GM12892 (cell line): Measurements from ENCODE around the gene DDX54.

Source experiments
- POLR2A ChIP-seq: IDR thresholded peaks from 2 replicates; pipeline ENCODE4 v1.6.1; 2011; ENCODE audit warnings: low read depth, low read length, control low read depth
- POLR2AphosphoS5 ChIP-seq: IDR thresholded peaks from 2 replicates; pipeline ENCODE4 v1.6.1; 2011; ENCODE audit warnings: low read depth, low read length, control low read depth
- TAF1 ChIP-seq: IDR thresholded peaks from 2 replicates; pipeline ENCODE4 v1.6.1; 2011; ENCODE audit warnings: low read depth, mild to moderate bottlenecking, control low read depth, low read length, borderline replicate concordance

GRCh38 chr12:113226696-113227568 is 41.7 kb upstream of the DDX54 start:
- TF ChIP-seq POLR2AphosphoS5, result no peak
- no peak for TF ChIP-seq TAF1
- TF ChIP-seq POLR2A, result no peak
